Testis (tissue), 2 donors: ENCODE results near the gene CFAP221.

Experiments used
- CTCF ChIP-seq, 3 experiments: fragments of 450-650 bp in 2 of 3; fragments of 200-600 bp in 1 of 3; sonication (generic) in 1 of 3; IDR thresholded peaks; one replicate each; pipeline ENCODE4 v1.5.1; 2016 to 2019; ENCODE audit warnings: antibody characterized with exemption in 3 of 3, mild to moderate bottlenecking in 2 of 3, moderate library complexity in 1 of 3
- POLR2A ChIP-seq: fragments of 450-650 bp; IDR thresholded peaks from one replicate; pipeline ENCODE4 v1.6.1; 2017; ENCODE audit warnings: antibody characterized with exemption, mild to moderate bottlenecking, moderate library complexity

GRCh38 chr2:119683713-119684443, 139.6 kb downstream of the CFAP221 start:
- TF ChIP-seq CTCF (IDR thresholded peaks at IDR 0.05) (no peak), POLR2A (no peak)
